ENCODE results near the gene HS3ST6.

HS3ST6 gene

DNA sequence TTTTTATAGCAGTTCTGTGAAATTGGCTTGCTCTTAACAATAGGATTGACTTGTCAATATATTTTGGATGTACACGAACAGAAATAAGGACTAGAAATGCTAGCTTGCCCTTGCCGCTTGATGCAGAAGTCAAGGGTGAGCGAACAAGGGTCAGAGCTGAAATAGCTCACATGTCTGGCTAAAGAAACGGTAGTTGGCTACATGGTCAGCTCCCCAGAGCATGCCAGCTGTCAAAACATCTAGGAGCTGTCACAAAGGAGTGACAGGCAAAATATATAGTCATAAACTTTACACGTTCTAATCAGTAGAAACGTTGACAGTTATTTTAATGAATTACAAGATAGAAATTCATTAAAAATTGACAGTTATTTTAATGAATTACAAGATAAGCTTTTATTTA lies 43.4 kb downstream of the HS3ST6 start:
- in situ Hi-C loops (cut with HindIII; ENCODE audit: low sequenced_read_pairs) = no loop called here

DNA sequence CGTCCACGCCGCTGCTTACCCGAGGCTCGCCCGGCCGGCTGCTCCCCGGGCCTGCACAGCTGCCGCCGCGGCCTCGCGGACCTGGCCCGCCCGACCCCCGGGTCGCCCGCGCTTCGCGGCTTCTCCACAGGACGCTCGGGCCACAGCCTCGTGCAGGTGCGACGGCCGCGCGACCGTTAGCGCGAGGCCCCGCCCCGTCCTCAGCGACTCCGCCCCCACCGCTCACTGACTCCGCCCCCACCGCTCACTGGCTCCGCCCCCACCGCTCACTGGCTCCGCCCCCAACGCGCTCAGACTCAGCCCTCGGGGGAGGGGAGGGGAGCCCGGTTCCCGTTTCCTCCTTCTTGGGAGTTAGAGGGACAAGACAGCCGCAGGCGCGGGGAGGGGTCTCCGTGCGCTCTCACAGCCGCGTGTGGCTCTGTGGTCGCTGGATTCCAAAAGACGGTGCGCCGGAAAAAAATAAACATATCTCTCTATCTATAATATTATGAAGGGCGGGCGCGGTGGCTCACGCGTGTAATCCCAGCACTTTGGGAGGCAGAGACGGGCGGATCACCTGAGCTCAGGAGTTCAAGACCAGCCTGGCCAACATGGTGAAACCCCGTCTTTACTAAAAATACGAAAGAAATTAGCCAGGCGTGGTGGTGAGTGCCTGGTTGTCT lies 46.1 kb downstream of the HS3ST6 start, which contains the start of gene MEIOB:
MEIOB (minus strand) TSS at position 191 of the 662 bp plus-strand sequence. CDS start 3,989 bp downstream, outside the sequence.
- in situ Hi-C loops (cut with HindIII; ENCODE audit: low sequenced_read_pairs) = no loop called here
- peak within 1 kb of the TSS; percentile 29 for H3K4me3 ChIP-seq (ENCODE audit: low read depth, low read length)
- TF ChIP-seq, protein P1, sequence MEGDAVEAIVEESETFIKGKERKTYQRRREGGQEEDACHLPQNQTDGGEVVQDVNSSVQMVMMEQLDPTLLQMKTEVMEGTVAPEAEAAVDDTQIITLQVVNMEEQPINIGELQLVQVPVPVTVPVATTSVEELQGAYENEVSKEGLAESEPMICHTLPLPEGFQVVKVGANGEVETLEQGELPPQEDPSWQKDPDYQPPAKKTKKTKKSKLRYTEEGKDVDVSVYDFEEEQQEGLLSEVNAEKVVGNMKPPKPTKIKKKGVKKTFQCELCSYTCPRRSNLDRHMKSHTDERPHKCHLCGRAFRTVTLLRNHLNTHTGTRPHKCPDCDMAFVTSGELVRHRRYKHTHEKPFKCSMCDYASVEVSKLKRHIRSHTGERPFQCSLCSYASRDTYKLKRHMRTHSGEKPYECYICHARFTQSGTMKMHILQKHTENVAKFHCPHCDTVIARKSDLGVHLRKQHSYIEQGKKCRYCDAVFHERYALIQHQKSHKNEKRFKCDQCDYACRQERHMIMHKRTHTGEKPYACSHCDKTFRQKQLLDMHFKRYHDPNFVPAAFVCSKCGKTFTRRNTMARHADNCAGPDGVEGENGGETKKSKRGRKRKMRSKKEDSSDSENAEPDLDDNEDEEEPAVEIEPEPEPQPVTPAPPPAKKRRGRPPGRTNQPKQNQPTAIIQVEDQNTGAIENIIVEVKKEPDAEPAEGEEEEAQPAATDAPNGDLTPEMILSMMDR (IDR thresholded peaks at IDR 0.05; ENCODE audit: low read depth, low read length) = no peak
- peak; percentile 6 for DNase-seq (ENCODE audit: low read depth, low spot score)

More for the DNA sequence above, 43.4 kb downstream of the HS3ST6 start:
- H3K4me3 ChIP-seq (ENCODE audit: low read depth, low read length) = no peak overlapping the region
- DNase-seq (ENCODE audit: low read depth, low spot score) = no peak
- TF ChIP-seq, protein P1 (IDR thresholded peaks at IDR 0.05; ENCODE audit: low read depth, low read length) = no peak

DNA sequence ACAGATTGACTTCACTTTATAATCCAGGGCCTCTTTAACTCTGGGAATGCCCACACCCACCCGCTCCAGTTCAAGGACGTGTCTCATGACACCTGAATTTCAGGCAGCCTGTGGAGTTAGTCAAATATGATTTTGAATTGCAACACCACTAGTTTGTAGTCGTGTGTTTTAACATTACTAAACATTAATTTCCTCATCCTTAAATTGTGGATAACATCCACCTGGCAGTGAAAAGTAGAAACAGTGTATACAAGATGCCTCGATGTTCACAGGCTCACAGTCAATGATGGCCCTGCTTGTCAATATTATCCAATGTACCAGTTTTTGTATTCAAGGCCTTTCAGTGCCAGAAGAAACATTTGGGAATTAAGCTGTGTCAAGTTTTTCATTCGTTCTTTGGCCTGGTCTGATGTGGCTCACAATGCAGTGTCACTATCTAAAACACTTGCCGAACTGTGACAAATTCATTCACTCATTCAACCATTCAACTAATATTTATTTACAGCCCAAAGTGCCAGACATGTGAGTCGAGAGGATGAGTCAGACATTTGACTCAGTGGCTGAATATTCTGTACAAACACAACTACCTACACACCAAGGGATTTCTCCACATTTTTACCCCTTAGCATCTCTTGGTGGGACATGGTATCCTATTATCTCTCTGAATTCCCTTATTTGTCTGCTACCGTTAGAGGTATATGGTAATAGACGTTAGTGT lies 47.7 kb downstream of the HS3ST6 start:
- TF ChIP-seq, protein P1 (IDR thresholded peaks at IDR 0.05; ENCODE audit: low read depth, low read length) = no peak
- in situ Hi-C loops (cut with HindIII; ENCODE audit: low sequenced_read_pairs) = no loop called here
- peak; percentile 66 for DNase-seq (ENCODE audit: low read depth, low spot score)
- no peak overlapping the region for H3K4me3 ChIP-seq (ENCODE audit: low read depth, low read length)

DNA sequence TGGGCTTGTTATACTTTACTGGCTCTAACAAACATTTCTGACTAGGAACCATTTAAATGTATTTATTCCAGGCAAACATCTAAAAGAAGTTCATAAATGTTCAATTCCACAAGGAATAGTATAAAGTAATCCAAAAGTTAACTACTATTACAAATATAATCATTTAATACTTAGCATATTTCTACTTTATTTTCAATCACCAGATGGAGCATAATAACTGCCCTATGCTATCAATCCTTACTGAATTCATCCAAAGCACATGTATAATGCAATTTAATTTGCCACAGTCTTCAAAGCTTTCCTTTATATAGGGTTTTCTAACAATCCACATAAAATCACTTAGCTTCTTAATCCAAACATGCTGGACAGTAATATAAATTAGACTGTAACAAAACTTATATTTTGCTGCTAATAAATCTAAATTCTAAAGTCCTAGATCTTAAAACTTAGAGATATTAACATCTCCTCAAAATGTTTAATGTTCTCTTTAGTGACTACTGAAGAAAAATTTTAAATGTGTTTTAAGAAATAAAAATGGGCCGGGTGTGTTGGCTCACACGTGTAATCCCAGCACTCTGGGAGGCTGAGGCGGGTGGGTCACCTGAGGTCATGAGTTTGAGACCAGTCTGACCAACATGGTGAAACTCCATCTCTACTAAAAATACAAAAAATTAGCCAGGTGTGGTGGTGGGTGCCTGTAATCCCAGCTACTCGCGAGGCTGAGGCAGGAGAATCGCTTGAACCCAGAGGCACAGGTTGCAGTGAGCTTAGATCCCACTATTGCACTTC lies 52.1 kb downstream of the HS3ST6 start:
- H3K4me3 ChIP-seq (ENCODE audit: low read depth, low read length) = no peak overlapping the region
- DNase-seq (ENCODE audit: low read depth, low spot score) = no peak
- in situ Hi-C loops (cut with HindIII; ENCODE audit: low sequenced_read_pairs) = no loop called here
- TF ChIP-seq, protein P1 (IDR thresholded peaks at IDR 0.05; ENCODE audit: low read depth, low read length) = no peak

DNA sequence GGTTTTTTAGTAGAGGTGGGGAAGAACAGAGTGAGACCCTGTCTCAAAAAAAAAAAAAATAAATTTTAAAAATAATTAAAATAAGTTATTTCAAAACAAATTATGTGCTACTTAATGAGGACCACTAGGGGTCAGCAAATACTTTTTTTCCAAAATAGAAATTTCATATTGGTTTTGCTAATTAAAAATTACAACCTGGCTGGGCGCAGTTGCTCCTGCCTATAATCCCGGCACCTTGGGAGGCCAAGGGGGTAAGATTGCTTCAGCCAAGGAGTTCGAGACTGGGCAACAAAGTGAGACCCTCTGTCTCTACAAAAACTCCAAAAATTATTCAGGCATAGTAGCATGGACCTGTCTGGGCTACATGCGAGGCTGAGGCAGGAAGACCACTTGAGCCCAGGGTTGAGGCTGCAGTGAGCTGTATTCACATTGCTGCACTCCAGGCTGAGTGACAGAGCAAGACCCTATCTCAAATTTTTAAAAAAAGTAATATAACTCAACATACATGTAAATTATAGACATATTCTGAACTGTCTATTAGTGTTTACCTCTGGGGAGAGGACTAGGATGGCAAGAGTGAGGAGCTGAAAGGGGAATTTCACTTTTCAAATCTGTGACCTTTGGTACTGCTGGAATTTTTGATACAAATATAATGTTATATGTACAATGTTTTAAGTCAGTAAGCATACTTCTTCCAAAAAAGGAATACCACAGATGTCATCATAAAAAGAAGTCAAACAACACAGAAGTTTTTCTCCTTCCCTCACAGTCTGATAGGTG lies 54.3 kb downstream of the HS3ST6 start:
- peak; percentile 48 for DNase-seq (ENCODE audit: low read depth, low spot score)
- TF ChIP-seq, protein P1 (IDR thresholded peaks at IDR 0.05; ENCODE audit: low read depth, low read length) = peak; percentile 50
- in situ Hi-C loops (cut with HindIII; ENCODE audit: low sequenced_read_pairs) = no loop called here
- no peak overlapping the region for H3K4me3 ChIP-seq (ENCODE audit: low read depth, low read length)

DNA sequence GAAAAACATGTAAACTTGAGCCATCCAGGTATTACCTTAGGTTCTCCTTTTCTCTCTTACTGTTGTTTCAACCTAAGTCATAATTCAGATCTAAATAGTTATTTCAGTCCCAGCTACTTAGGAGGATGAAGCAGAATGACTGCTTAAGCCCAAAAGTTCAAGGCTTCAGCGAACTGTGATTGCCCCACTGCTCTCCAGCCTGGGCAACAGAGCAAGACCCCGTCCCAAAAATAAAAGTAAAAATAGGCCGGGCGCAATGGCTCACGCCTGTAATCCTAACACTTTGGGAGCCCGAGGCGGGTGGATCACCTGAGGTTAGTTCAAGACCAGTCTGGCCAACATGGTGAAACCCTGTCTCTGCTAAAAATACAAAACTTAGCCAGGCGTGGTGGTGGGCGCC lies 55.8 kb downstream of the HS3ST6 start:
- DNase-seq (ENCODE audit: low read depth, low spot score) = no peak
- TF ChIP-seq, protein P1 (IDR thresholded peaks at IDR 0.05; ENCODE audit: low read depth, low read length) = no peak
- H3K4me3 ChIP-seq (ENCODE audit: low read depth, low read length) = no peak overlapping the region
- in situ Hi-C loops (cut with HindIII; ENCODE audit: low sequenced_read_pairs) = no loop called here
